Endothelial cell of umbilical vein (primary cell): Measurements from ENCODE around the gene CACNG8. TPM values are rescaled to one million over a fixed set of nuclear protein-coding genes. Genes with fewer than 3 reads are reported as not detected.

Experiments
- BruUV-seq: library from RNA; stranded (reverse); fragments of 400-500 nt; replicated peaks from 2 replicates; lab custom pipeline; 2021; lab: Mats Ljungman, UMichigan
- CTCF ChIA-PET: fragments of 300-600, 350-600 bp; sonication (Branson Sonifier 250); formaldehyde crosslinking; loops from one replicate; lab custom pipeline; 2021; ENCODE audit warnings: antibody characterized with exemption, inconsistent platforms; lab: Charles Lee
- POLR2A ChIA-PET: fragments of 300-600, 350-600 bp; sonication (Branson Sonifier 250); formaldehyde crosslinking; loops from one replicate; lab custom pipeline; 2021; ENCODE audit warnings: antibody characterized with exemption, inconsistent platforms; lab: Charles Lee
- DNase-seq: peaks from one replicate; pipeline ENCODE4 v3.0.0-alpha.2; 2011; ENCODE audit warnings: low read depth, low spot score
- FAIRE-seq: peaks from 2 replicates; lab custom pipeline; 2011; peaks lifted over from hg19 to GRCh38; lab: Jason Lieb, UNC
- H2AFZ ChIP-seq: 2 replicates; pipeline ENCODE4 v1.6.0; 2012; ENCODE audit warnings: low read depth, low read length, control low read depth, inconsistent platforms
- H3K27ac ChIP-seq: 2 replicates; pipeline ENCODE4 v1.5.1; 2011; ENCODE audit warnings: low read depth, mild to moderate bottlenecking, control low read depth, low read length, moderate library complexity; ENCODE audit not compliant: insufficient read depth
- H3K27me3 ChIP-seq, 2 experiments: 2 replicates each; pipeline versions ENCODE4 v1.6.0 to v1.6.1; 2011; ENCODE audit warnings: low read length in 2 of 2, mixed read lengths in 1 of 2; ENCODE audit not compliant: control insufficient read depth in 2 of 2, insufficient read depth in 2 of 2
- H3K36me3 ChIP-seq, 2 experiments: 2 replicates in 1 of 2; 3 replicates in 1 of 2; pipeline ENCODE4 v1.5.1; 2011; ENCODE audit warnings: low read length in 2 of 2, mild to moderate bottlenecking in 1 of 2, moderate library complexity in 1 of 2; ENCODE audit not compliant: control insufficient read depth in 2 of 2, insufficient read depth in 2 of 2; ENCODE audit errors: extremely low read depth in 1 of 2
- H3K4me1 ChIP-seq: 3 replicates; pipeline ENCODE4 v1.5.1; 2011; ENCODE audit warnings: mild to moderate bottlenecking, low read length; ENCODE audit not compliant: control insufficient read depth, insufficient read depth; ENCODE audit errors: extremely low read depth
- H3K4me2 ChIP-seq: 2 replicates; pipeline ENCODE4 v1.6.1; 2011; ENCODE audit warnings: low read length, control low read depth, mixed read lengths; ENCODE audit not compliant: insufficient read depth
- H3K4me3 ChIP-seq, 3 experiments: fragments of 200-600 bp in 1 of 3; sonication (generic), shearing (Covaris generic) in 1 of 3; replicated peaks in 1 of 3; 2 replicates each; pipeline ENCODE4 v1.5.1; 2011 to 2016; ENCODE audit warnings: control low read depth in 3 of 3, low read length in 3 of 3, mild to moderate bottlenecking in 2 of 3, inconsistent platforms in 1 of 3, low read depth in 1 of 3, moderate library complexity in 1 of 3; ENCODE audit not compliant: insufficient read depth in 1 of 3
- H3K79me2 ChIP-seq: 2 replicates; pipeline ENCODE4 v1.6.0; 2012; ENCODE audit warnings: low read length, inconsistent platforms; ENCODE audit not compliant: control insufficient read depth, insufficient read depth
- H3K9ac ChIP-seq: replicated peaks from 2 replicates; pipeline ENCODE3; 2011; ENCODE audit warnings: low read length, control low read depth; ENCODE audit not compliant: insufficient read depth; ENCODE audit errors: extremely low read depth
- H3K9me1 ChIP-seq: replicated peaks from 3 replicates; pipeline ENCODE4 v1.6.0; 2011; ENCODE audit warnings: mild to moderate bottlenecking, low read length; ENCODE audit not compliant: control insufficient read depth, insufficient read depth; ENCODE audit errors: extremely low read depth
- H3K9me3 ChIP-seq: replicated peaks from 2 replicates; pipeline ENCODE4 v1.5.1; 2012; ENCODE audit warnings: low read length, inconsistent platforms; ENCODE audit not compliant: control insufficient read depth, insufficient read depth
- H4K20me1 ChIP-seq: replicated peaks from 2 replicates; pipeline ENCODE3; 2011; ENCODE audit warnings: mild to moderate bottlenecking, low read length; ENCODE audit not compliant: control insufficient read depth, insufficient read depth; ENCODE audit errors: extremely low read depth
- CTCF ChIP-seq, 2 donors: IDR thresholded peaks; 1 replicate in 1 of 2; 2 replicates in 1 of 2; pipeline ENCODE4 v1.5.1; 2011; ENCODE audit warnings: low read length in 2 of 2, mild to moderate bottlenecking in 2 of 2, moderate library complexity in 2 of 2, control low read depth in 1 of 2, inconsistent platforms in 1 of 2, low read depth in 1 of 2; ENCODE audit not compliant: insufficient read depth in 1 of 2; ENCODE audit errors: extremely low read depth in 1 of 2
- EZH2 ChIP-seq: IDR thresholded peaks from 2 replicates; pipeline ENCODE4 v1.6.1; 2012; ENCODE audit warnings: borderline replicate concordance, low read depth, mild to moderate bottlenecking, moderate library complexity, low read length, inconsistent platforms; ENCODE audit not compliant: severe bottlenecking
- FOS ChIP-seq: IDR thresholded peaks from 2 replicates; pipeline ENCODE4 v1.6.1; 2011; ENCODE audit warnings: mild to moderate bottlenecking, low read length, moderate library complexity, borderline replicate concordance; ENCODE audit not compliant: insufficient read depth
- GATA2 ChIP-seq: IDR thresholded peaks from 2 replicates; pipeline ENCODE4 v1.7.0; 2011; ENCODE audit warnings: low read depth, mild to moderate bottlenecking, moderate library complexity, mixed read lengths, low read length; ENCODE audit not compliant: insufficient read length, insufficient read depth
- JUN ChIP-seq: IDR thresholded peaks from 2 replicates; pipeline ENCODE4 v1.6.1; 2011; ENCODE audit warnings: borderline replicate concordance, low read depth; ENCODE audit not compliant: insufficient read length, insufficient read depth
- MAX ChIP-seq: IDR thresholded peaks from 2 replicates; pipeline ENCODE4 v1.6.1; 2011; ENCODE audit not compliant: insufficient read depth, insufficient read length
- MYC ChIP-seq: IDR thresholded peaks from one replicate; pipeline ENCODE4 v1.6.1; 2011; ENCODE audit warnings: mild to moderate bottlenecking, low read depth, low read length
- POLR2A ChIP-seq: IDR thresholded peaks from 2 replicates; pipeline ENCODE4 v1.6.1; 2012; ENCODE audit warnings: low read depth, mild to moderate bottlenecking, control low read depth, low read length
- POLR2AphosphoS5 ChIP-seq: IDR thresholded peaks from 2 replicates; pipeline ENCODE4 v1.6.1; 2012; ENCODE audit warnings: low read depth, mild to moderate bottlenecking, control low read depth, low read length, moderate library complexity; ENCODE audit not compliant: insufficient read depth
- dilution Hi-C: fragments of 300-500 bp; cut with MboI; formaldehyde crosslinking; loops from one replicate; pipeline ENCODE4 v1.15.0; 2019; ENCODE audit warnings: low sequenced_read_pairs; ENCODE audit not compliant: extremely low pct_ligation_motif_present
- intact Hi-C: fragments of 100-400 bp; cut with micrococcal nuclease; formaldehyde crosslinking; loops from one replicate; pipeline ENCODE4 v1.10.0; 2022
- polyA plus RNA-seq, 4 experiments: library from polyadenylated mRNA; depleted of rRNA in 3 of 4; stranded (reverse) in 3 of 4; unstranded in 1 of 4; fragments of >200 nt; gene quantifications; 2 replicates each; pipeline versions ENCODE4 v1.2.1 to v1.2.3, GENCODE V29; 2011 to 2012; ENCODE audit warnings: missing spikeins in 1 of 4
- total RNA-seq: library from RNA; stranded (reverse); gene quantifications from 2 replicates; pipeline ENCODE4 v1.2.3, GENCODE V29; 2021

CACNG8 gene
- total and polyA plus RNA-seq, 2 donors (not counting 3 experiments of a cell fraction or from before 2014, with no cell fraction given) = 0.18 to 1.7 TPM

GRCh38 chr19:53951436-53951835, 11.3 kb upstream of the CACNG8 start:
- Histone ChIP-seq H3K4me3 (no peak overlapping the region), H2AFZ (no peak overlapping the region), H3K79me2 (no peaks in the 10 kb centered on the region), H3K4me2 (no peak overlapping the region), H3K27ac (no peak overlapping the region), H3K27me3 (peaks cover under 1 to 2% of the 10 kb centered on the region in 2 experiments), H3K9me1 (no peaks in the 10 kb centered on the region), H3K36me3 (no peaks in the 10 kb centered on the region), H4K20me1 (no peaks in the 10 kb centered on the region), H3K9ac (no peak overlapping the region), H3K9me3 (no peaks in the 10 kb centered on the region), H3K4me1 (no peaks in the 10 kb centered on the region)
- FAIRE-seq (no peak), DNase-seq (no peak)
- no TSS peak for BruUV-seq
- CTCF ChIA-PET = no interaction called here
- no peak for TF ChIP-seq EZH2
- TF ChIP-seq CTCF (IDR thresholded peaks at IDR 0.05; ENCODE audit: extremely low read depth in 1 of 2, insufficient read depth in 1 of 2, low read depth in 1 of 2, low read length in 2 of 2) = no peak
- TF ChIP-seq POLR2AphosphoS5 = no peak
- TF ChIP-seq MYC = no peak
- TF ChIP-seq POLR2A = no peak
- no peak for TF ChIP-seq FOS
- no peak for TF ChIP-seq MAX
- TF ChIP-seq GATA2 = no peak
- TF ChIP-seq JUN = no peak
- intact Hi-C loops = no loop called here
- dilution Hi-C loops = no loop called here
- POLR2A ChIA-PET = no interaction called here
